ENCODE results near the gene CLEC11A. TPM values are rescaled to one million over a fixed set of nuclear protein-coding genes. Genes with fewer than 3 reads are reported as not detected.

CLEC11A gene
- total and polyA plus RNA-seq, 10 of the 15 experiments (the other 5 are each of a cell fraction or from before 2014, with no cell fraction given): not detected

DNA sequence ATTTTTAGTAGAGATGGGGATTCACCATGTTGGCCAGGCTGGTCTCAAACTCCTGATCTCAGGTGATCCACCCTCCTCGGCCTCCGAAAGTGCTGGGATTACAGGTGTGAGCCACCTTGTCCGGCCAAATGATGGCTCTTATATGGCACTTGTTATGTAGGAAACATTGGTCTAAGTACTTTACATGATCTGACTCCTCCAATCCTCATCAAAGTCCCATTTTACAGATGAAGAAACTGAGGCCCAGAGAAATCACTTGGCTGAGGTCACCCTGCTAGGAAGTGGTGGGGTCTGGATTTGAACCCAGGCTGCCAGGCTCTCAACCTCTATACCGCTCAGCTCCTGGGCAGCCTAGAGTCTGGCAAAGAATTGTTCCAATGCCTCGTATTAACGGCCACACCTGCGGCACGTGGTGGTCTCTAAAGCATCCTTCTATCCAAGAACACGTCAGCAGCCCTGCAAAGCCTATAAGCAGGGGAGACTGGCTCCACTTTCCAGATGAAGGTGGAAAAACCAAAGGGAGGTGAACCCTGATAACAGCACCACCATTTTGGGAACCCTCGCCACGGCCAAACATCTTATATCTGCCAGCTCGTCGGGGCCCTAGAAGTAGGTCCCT is 21.7 kb upstream of the CLEC11A start:
- WGBS (ENCODE audit: insufficient coverage, insufficient replicate concordance, low lambda C conversion rate, missing lambda C conversion rate): 26% methylated on average over 13 of the region's 13 CpGs
- H3K4me3 ChIP-seq: no peak overlapping the region
- no peak for TF ChIP-seq CREM (IDR thresholded peaks at IDR 0.05; ENCODE audit: low read depth)
- no peak for TF ChIP-seq IRF4 (IDR thresholded peaks at IDR 0.05; ENCODE audit: low read depth, low read length)
- TF ChIP-seq, protein P1, sequence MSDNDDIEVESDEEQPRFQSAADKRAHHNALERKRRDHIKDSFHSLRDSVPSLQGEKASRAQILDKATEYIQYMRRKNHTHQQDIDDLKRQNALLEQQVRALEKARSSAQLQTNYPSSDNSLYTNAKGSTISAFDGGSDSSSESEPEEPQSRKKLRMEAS (IDR thresholded peaks at IDR 0.05; ENCODE audit: low read depth, low read length): no peak
- TF ChIP-seq, protein P2, sequence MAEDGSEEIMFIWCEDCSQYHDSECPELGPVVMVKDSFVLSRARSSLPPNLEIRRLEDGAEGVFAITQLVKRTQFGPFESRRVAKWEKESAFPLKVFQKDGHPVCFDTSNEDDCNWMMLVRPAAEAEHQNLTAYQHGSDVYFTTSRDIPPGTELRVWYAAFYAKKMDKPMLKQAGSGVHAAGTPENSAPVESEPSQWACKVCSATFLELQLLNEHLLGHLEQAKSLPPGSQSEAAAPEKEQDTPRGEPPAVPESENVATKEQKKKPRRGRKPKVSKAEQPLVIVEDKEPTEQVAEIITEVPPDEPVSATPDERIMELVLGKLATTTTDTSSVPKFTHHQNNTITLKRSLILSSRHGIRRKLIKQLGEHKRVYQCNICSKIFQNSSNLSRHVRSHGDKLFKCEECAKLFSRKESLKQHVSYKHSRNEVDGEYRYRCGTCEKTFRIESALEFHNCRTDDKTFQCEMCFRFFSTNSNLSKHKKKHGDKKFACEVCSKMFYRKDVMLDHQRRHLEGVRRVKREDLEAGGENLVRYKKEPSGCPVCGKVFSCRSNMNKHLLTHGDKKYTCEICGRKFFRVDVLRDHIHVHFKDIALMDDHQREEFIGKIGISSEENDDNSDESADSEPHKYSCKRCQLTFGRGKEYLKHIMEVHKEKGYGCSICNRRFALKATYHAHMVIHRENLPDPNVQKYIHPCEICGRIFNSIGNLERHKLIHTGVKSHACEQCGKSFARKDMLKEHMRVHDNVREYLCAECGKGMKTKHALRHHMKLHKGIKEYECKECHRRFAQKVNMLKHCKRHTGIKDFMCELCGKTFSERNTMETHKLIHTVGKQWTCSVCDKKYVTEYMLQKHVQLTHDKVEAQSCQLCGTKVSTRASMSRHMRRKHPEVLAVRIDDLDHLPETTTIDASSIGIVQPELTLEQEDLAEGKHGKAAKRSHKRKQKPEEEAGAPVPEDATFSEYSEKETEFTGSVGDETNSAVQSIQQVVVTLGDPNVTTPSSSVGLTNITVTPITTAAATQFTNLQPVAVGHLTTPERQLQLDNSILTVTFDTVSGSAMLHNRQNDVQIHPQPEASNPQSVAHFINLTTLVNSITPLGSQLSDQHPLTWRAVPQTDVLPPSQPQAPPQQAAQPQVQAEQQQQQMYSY (CRISPR knock-in tag; IDR thresholded peaks at IDR 0.05): no peak
- no peak for TF ChIP-seq SMAD5 (IDR thresholded peaks at IDR 0.05; ENCODE audit: low read depth)
- no peak for TF ChIP-seq NR2F1 (conservative IDR thresholded peaks at IDR 0.05)
- no peak for TF ChIP-seq SP1 (IDR thresholded peaks at IDR 0.05; ENCODE audit: low read depth, low read length)
- TF ChIP-seq DPF2 (IDR thresholded peaks at IDR 0.05): no peak
- no peak for TF ChIP-seq RUNX3 (IDR thresholded peaks at IDR 0.05; ENCODE audit: low read length)
- TF ChIP-seq GATAD2B (conservative IDR thresholded peaks at IDR 0.05; ENCODE audit: low read depth): no peak
- TF ChIP-seq ATF7 (IDR thresholded peaks at IDR 0.05; ENCODE audit: low read depth): no peak
- TF ChIP-seq PAX5 (IDR thresholded peaks at IDR 0.05; ENCODE audit: borderline replicate concordance, low read depth, low read length): no peak
- no peaks in the 10 kb centered on the region for H3K36me3 ChIP-seq (ENCODE audit: control insufficient read depth in 2 of 2, insufficient read depth in 2 of 2, low read length in 1 of 2)
- no peak overlapping the region for H2AFZ ChIP-seq (ENCODE audit: control insufficient read depth, low read depth, low read length)
- SMC1A ChIA-PET (ENCODE audit: uncharacterized antibody, unreplicated experiment): no interaction called here
- intact Hi-C loops (cut with micrococcal nuclease; ENCODE audit: unreplicated experiment): no loop called here
- H4K20me1 ChIP-seq (ENCODE audit: control insufficient read depth, insufficient read depth): no peaks in the 10 kb centered on the region; the same call in 1 of the 2 replicates
- no peak overlapping the region for H3K4me2 ChIP-seq (ENCODE audit: control insufficient read depth, insufficient read depth)
- H3K9me3 ChIP-seq (replicated peaks; ENCODE audit: control insufficient read depth, insufficient read depth, low read length): no peaks in the 10 kb centered on the region
- RAD21 ChIA-PET (ENCODE audit: unreplicated experiment): no interaction called here
- no peaks in the 10 kb centered on the region for H3K4me1 ChIP-seq (ENCODE audit: control insufficient read depth, insufficient read depth, low read length)
- no peak for DNase-seq (ENCODE audit: low read depth, low spot score)
- no peaks in the 10 kb centered on the region for H3K79me2 ChIP-seq (ENCODE audit: control insufficient read depth, insufficient read depth, low read length)
- CTCF ChIA-PET: interaction anchor here (1.2 kb wide), 1 partner anchor 220 kb away, joined by 4 read pairs; no protein-coding TSS in a partner anchor
- H3K9ac ChIP-seq (ENCODE audit: control insufficient read depth, insufficient read depth, low read length): no peak overlapping the region
- H3K27me3 ChIP-seq (replicated peaks in 1 of 2; ENCODE audit: control insufficient read depth in 2 of 2, insufficient read depth in 2 of 2, low read length in 1 of 2): no peaks in the 10 kb centered on the region; a peak in 1 of 4 replicates
- no TSS peak for BruUV-seq (replicated peaks)
- POLR2A ChIA-PET: no interaction called here
- no peak for FAIRE-seq
- no peak for ATAC-seq
- in situ Hi-C loops (cut with MboI): no loop called here
- no peak overlapping the region for H3K27ac ChIP-seq (ENCODE audit: control insufficient read depth, insufficient read depth)
